GM10266 (cell line): ENCODE results near the gene MYLK.

Source experiments
- DNase-seq: peaks from one replicate; pipeline ENCODE4 v3.0.0; 2012; ENCODE audit errors: extremely low spot score
- CTCF ChIP-seq: IDR thresholded peaks from 2 replicates; pipeline ENCODE4 v1.5.1; 2012; ENCODE audit warnings: mild to moderate bottlenecking, low read depth; ENCODE audit not compliant: control insufficient read depth, insufficient read depth; ENCODE audit errors: missing control alignments

MYLK gene

GRCh38 chr3:123624302-123624701 lies 259.8 kb downstream of the MYLK start:
- no peak for TF ChIP-seq CTCF

DNA sequence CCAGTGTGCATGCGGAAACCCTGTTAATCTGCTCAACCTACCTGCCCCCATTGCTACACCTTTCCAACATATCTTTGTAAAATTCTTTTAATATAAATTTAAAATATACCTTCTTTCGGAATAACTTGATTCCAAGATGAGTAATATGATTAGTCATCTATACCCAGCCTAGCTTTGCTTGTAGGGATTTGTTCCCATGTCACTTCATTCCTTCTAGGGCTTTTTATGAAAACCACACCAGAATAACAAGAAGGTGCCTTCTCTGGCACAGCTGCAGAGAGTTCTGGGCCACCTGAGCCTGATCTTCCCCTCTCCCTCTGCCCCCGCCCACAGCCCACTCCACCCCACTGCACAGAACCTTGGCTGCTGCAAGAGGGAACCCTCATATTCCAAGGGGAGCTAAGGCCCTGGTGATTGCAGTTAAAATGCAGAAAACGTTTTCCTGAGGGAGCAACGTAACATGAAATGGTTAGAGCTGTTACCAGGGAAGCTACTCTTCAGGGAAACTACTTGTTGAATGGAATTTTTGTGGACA lies 260.7 kb downstream of the MYLK start:
- no peak for TF ChIP-seq CTCF
- no peak for DNase-seq

More at GRCh38 chr3:123624302-123624701, 259.8 kb downstream of the MYLK start:
- DNase-seq = no peak

GRCh38 chr3:123622766-123623165 lies 261.4 kb downstream of the MYLK start:
- no peak for TF ChIP-seq CTCF
- DNase-seq = no peak

DNA sequence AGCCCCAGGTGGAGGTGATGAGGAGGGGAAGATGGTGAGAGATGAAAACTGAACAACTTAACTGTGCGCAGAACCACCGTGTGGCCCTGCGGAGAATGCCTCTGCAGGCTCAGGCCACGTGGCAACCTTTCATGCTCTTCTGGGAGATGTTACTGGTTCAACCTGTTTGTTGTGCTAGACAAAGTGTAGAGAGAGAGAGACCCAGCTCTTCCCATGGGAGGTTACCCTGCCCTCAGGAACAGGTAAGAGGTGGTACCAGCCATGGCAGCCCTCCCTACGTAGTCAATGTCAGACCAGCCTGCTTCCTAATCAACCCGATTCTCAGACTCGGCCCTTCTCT lies 262.3 kb downstream of the MYLK start:
- no peak for TF ChIP-seq CTCF
- DNase-seq = no peak

- DNase-seq = no peak
- no peak for TF ChIP-seq CTCF
Measured at GRCh38 chr3:123621186-123621849, 262.8 kb downstream of the MYLK start.

DNA sequence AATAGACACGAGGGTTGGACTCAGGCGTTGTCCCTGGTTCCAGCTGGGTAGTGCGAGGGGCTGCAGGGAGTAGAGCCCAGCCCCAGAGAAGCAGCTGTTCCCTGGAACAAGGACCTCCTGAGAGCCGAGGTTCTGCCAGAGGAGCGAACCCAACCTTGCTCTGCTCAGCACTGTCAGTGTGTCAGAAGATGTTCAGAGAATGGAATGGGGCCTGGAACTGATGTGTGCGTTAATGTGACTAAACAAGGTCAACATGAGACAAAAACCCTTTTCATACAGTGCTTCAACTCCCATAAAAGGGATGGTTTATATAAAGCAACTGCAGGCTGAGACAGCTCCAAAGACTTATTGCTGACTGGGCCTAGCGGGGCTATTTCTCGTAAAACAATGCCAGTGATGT lies 263.8 kb downstream of the MYLK start:
- TF ChIP-seq CTCF = no peak

GRCh38 chr3:123618768-123619484 lies 265.2 kb downstream of the MYLK start:
- DNase-seq = no peak
- no peak for TF ChIP-seq CTCF

More for the DNA sequence above, 263.8 kb downstream of the MYLK start:
- DNase-seq = no peak
